Dermis blood vessel endothelial cell (primary cell): Measurements from ENCODE around the gene CLASP2. TPM values are rescaled to one million over a fixed set of nuclear protein-coding genes. Genes with fewer than 3 reads are reported as not detected.
"Not testable (repeated sequence)": the region's sequence is repeated elsewhere in the genome, so short reads cannot be mapped to it uniquely, and the experiment has no call there.

Experiments
- DNase-seq: peaks from one replicate; pipeline ENCODE4 v3.0.0; 2010
- total RNA-seq: library from RNA; depleted of rRNA; stranded (reverse); fragments of >200 nt; gene quantifications from 2 replicates; pipeline ENCODE4 v1.2.3, GENCODE V29; 2014

The CLASP2 gene
- total RNA-seq: 63.1 and 93.1 TPM in 2 replicates

DNA sequence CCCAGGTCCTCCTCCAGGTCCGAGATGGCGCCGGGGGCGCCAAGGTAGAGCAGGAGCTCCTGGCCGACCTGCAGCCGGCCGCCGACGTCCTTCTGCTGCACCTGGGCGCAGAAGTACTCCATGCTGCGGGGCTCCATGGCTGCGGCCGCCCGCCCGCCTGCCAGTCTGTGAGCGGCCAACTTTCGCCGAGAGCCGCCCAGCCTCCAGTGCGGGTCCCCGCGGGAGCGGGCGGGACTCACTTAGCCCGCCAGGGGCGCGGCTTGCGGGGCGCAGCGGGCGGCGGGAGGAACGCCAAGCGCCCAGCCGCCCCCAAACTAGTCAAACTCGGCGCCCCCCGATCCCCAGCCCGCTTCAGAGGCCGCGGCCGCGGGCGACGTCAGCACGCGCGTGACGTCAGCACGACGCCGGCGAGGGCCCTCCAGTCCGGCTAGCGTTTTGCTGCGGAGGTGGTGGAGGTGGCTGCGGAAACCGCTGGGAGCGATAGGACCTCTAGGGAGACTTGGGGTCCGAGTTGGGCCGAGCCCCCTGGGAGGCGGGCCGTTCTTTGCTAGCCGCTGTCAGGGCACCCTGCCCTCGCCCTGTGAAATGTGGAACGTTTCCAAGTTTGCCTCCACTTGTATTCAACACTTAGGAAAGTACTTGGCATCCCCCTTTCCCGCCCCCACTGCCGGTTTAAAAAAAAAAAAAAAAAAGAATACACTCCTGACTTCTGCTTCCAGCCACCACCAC is at the start of gene CLASP2:
TSS of gene CLASP2 (minus strand) at position 389 of the 729 bp plus-strand sequence. CDS start at position 137, 252 bp downstream.
- peak; percentile 94 for DNase-seq

GRCh38 chr3:33758864-33759263 is 40.8 kb upstream of the CLASP2 start:
- DNase-seq: no peak

DNA sequence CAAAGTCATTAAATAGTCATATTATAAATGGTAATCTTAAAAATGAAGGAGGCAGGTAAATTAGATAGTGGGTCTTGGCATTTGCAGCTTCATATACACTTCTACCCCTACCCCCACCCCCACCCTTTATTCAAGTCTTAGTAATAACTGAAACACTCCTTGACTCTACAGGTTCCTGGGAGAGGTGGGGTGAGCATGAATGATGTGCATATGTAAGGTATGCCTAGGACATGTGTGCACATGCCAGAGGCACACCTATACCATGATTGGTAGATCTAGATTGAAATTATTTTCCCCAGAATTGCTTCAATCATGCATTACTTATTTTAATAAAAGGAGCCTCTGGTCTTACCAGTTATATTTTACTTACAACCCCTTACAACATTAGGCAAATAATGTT is 40.2 kb upstream of the CLASP2 start:
- DNase-seq: no peak

GRCh38 chr3:33754391-33754790 is 36.3 kb upstream of the CLASP2 start:
- DNase-seq: not testable (repeated sequence)

- no peak for DNase-seq
Observed at GRCh38 chr3:33751336-33751735, 33.3 kb upstream of the CLASP2 start.

GRCh38 chr3:33750211-33750548 is 32.1 kb upstream of the CLASP2 start:
- no peak for DNase-seq

GRCh38 chr3:33749546-33750210 is 31.6 kb upstream of the CLASP2 start:
- no peak for DNase-seq

DNA sequence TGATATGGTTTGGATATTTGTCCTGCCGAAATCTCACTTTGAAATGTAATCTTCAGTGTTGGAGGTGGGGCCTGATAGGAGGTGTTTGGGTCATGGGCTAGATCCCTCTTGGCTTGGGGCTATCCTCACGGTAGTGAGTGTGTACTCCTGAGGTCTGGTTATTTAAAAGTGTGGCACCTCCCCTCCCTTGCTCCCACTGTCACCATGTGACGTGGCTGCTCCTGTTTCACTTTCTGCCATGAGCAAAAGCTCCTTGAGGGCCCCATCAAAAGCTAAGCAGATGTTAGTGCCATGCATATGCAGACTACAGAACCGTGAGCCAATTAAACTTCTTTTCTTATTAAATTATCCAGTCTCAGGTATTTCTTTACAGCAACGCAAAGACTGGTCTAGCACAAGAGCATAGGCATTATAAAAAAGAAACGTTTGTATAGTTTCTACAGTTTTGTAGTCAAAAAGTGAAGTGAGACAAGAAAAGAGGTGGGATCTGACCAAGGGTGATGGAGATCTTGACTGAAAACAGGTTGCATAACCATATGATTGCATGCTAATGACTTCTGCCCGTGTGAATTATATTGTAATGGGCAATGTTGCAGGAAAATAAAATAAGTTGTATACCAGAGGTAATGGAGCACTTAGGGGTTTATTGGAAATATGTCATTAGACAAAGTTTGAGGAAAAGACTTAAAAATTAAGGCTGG is 28.5 kb upstream of the CLASP2 start:
- DNase-seq: no peak

DNA sequence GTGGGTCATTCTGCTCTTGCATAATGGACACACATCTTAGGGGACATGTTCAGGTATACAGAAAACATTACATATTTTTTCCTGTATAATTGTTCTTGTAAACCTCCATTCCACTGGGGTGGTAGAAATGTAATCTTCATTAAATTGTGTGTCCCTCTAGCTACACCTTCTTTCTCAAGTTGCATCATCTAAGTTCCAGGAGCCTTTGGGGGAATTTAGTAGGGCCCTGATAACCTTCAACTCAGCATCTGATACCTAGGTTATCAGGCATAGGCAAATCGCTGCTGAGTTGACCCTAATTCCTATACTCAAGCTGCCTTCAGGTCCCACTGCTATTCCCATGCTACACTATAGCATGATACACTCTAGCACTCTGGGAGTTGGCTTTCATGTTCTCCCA is 19.1 kb upstream of the CLASP2 start:
- no peak for DNase-seq

- DNase-seq: peak; percentile 8
Observed at GRCh38 chr3:33732394-33732793, 14.3 kb upstream of the CLASP2 start.

GRCh38 chr3:33729993-33730392 is 11.9 kb upstream of the CLASP2 start:
- no peak for DNase-seq

DNA sequence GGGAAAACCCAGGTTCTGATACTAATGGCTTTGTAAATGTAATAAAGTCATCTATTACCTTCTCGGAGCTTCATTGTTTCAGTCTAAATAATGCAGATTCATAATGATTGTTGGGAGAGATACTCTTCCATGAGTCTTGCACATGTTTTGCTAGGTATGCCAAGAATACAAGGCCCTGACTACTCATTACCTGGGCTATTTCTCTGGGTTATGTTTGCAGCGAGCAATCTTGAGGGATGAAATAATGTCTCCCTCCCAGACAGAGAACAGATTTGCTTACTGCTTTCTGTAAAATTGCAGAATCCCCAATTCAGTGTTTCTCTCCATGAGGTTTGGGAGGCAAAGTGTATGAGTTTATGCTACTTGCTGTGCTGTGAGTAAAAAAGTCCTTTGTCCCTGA is 6.2 kb upstream of the CLASP2 start:
- DNase-seq: no peak

DNA sequence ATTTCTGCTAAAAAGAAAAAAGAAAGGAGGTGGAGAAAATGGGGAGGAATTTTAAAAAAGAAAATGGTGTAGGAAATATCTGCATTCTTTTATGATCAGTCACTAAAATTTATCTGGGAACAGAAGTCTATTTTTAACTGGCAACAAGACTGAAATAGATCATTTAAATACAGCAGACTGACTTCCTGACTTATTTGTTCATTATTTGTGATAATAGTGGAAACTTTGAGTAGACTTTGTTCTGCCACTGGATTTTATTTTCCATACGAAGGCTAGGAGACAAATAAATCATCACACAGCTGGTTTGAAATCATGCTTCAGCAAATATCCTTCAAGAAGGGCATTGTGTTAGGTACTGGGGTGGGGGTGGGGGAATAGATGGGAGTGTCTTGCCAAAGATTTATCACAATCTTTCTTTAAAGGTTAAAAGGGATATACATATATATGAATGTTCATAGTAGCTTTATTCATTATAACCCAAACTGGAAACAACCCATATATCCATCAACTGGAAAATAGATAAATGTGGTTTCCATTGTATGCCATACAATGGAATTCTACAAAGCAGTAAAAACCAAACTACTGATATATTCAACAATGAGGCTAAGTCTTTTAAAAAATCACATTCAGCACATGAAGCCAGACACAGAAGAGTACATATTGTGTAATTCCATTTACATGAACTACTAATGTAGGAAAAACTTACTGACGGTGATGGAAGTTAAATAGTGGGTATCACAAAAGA is 4.7 kb upstream of the CLASP2 start:
- peak; percentile 60 for DNase-seq

- peak; percentile 2 for DNase-seq
Observed at GRCh38 chr3:33722191-33722590, 4.1 kb upstream of the CLASP2 start.

DNA sequence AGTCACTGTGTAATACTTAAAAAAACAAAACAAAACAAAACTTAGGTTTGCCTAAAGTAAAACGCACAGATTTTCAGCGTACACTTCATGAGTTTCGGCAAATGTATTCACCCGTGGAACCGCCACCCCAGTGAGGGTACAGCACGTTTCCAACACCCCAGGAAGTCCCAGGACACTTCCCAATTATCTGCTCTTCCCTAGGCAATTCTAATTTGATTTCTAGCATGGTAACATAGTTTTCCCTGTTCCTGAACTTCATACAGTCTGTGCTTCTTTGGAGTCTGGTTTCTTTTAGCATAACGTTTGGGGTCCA is 497 bp upstream of the CLASP2 start:
- DNase-seq: no peak

DNA sequence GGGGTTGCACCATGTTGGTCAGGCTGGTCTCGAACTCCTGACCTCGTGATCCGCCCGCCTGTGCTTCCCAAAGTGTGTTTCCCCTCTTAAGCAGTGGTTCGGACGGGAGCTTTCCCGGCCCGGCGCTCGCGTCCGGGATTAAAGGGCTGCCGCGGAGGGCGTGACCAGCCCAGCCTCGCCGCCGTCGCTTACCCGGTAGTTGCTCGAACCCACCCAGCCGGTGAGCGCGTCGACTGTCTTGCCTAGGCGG is 513 bp downstream of the CLASP2 start:
- DNase-seq: no peak

GRCh38 chr3:33716227-33716626 is 1.8 kb downstream of the CLASP2 start:
- DNase-seq: no peak

- DNase-seq: no peak
Observed at GRCh38 chr3:33711100-33711499, 7.0 kb downstream of the CLASP2 start.

- no peak for DNase-seq
Observed at GRCh38 chr3:33706056-33706455, 12.0 kb downstream of the CLASP2 start.

DNA sequence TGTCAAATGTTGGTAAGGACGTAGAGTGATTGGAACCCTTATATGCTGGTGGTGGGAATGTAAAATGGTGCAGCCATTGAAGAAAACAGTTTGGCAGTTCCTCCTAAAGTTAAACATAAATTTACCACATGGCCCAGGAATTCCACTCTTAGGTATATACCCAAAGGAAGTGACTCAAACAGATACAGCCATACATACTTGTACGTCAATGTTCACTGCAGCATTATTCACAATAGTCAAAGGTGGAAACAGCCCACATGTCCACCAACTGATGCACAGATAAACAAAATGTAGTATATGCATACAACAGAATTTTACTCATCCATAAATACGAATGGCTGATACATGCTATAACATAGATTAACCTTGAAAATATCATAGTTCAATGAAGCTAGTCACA is 13.2 kb downstream of the CLASP2 start:
- no peak for DNase-seq

DNA sequence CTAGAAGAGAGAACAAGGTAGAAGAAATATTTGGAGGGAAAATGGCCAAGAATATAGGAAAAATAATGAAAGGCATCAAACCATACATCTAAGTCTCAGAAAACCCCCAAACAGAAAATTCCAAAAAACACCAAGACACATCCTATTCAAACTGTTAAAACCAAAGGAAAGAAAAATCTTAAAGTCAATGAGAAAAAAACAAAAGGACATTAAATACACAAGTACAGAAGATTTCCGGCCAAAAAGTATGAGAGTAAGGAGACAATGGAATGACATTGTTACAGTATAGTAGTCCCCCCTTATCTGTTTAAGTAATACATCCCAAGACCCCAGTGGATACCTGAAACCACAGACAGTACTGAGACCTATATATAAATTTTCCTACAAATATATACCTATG is 18.8 kb downstream of the CLASP2 start:
- no peak for DNase-seq

DNA sequence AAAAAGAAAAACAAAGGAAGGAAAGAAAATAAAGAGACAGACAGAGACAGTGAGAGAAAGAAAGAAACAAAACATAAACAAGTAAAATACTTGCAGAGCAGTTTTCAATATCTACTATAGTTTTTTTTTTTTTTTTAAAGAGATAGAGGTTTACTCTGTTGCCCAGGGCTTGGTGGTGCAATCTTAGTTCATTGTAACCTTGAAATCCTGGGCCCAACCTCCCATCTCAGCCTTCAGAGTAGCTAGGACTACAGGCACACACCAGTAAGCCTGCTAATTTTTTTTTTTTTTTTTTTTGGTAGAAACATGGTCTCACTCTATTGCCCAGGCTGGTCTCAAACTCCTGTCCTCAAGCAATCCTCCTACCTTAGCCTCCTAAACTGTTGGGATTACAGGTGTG is 23.1 kb downstream of the CLASP2 start:
- no peak for DNase-seq

DNA sequence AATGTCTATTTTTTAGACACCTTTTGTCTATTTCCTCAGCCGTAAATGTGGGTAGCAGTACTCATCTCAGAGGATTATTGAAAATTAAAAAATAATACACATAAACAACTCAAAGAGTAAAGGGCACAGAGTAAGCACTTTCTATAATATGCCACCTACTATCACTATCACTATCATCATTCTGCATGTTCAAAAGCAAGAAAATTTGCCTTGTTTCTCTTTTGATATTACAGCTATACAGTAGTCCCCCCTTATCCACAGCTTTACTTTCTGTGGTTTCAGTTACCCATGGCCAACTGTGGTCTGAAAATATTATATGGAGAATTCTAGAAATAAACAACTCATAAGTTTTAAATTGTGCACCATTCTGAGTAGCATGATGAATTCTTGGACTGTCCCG is 27.7 kb downstream of the CLASP2 start:
- no peak for DNase-seq
